ENCODE results near the gene EARS2.

Gene EARS2

GRCh38 chr16:23527961-23528643, 29.0 kb downstream of the EARS2 start:
- POLR2A ChIA-PET = no interaction called here
- DNase-seq (ENCODE audit: extremely low spot score) = no peak
- no peak for TF ChIP-seq TARDBP (IDR thresholded peaks at IDR 0.05)
- TF ChIP-seq FOXM1 (IDR thresholded peaks at IDR 0.05; ENCODE audit: borderline replicate concordance) = no peak
- TF ChIP-seq FOXA1 (IDR thresholded peaks at IDR 0.05) = no peak
- no peak for TF ChIP-seq L3MBTL2 (conservative IDR thresholded peaks at IDR 0.05)
- TF ChIP-seq NFRKB (IDR thresholded peaks at IDR 0.05) = no peak
- TF ChIP-seq CTBP1 (IDR thresholded peaks at IDR 0.05; ENCODE audit: borderline replicate concordance) = no peak
- TF ChIP-seq ARNT (IDR thresholded peaks at IDR 0.05) = no peak
- TF ChIP-seq FOXK2 (IDR thresholded peaks at IDR 0.05) = no peak
- TF ChIP-seq HDGF (IDR thresholded peaks at IDR 0.05; ENCODE audit: borderline replicate concordance) = no peak
- TF ChIP-seq LEF1 (IDR thresholded peaks at IDR 0.05; ENCODE audit: borderline replicate concordance) = no peak
- no peak for TF ChIP-seq ELF4 (IDR thresholded peaks at IDR 0.05)
- TF ChIP-seq BHLHE40 (IDR thresholded peaks at IDR 0.05; ENCODE audit: borderline replicate concordance) = no peak
- no peak for TF ChIP-seq ZNF384 (IDR thresholded peaks at IDR 0.05)
- no peak for TF ChIP-seq SP1 (IDR thresholded peaks at IDR 0.05)
- TF ChIP-seq SUZ12 (IDR thresholded peaks at IDR 0.05) = no peak
- no peak for TF ChIP-seq PKNOX1 (IDR thresholded peaks at IDR 0.05)
- CTCF ChIA-PET = no interaction called here

- TF ChIP-seq BHLHE40 (IDR thresholded peaks at IDR 0.05; ENCODE audit: borderline replicate concordance) = no peak
- no peak for TF ChIP-seq LEF1 (IDR thresholded peaks at IDR 0.05; ENCODE audit: borderline replicate concordance)
- no peak for TF ChIP-seq PKNOX1 (IDR thresholded peaks at IDR 0.05)
- TF ChIP-seq NFRKB (IDR thresholded peaks at IDR 0.05) = no peak
- no peak for TF ChIP-seq FOXA1 (IDR thresholded peaks at IDR 0.05)
- TF ChIP-seq L3MBTL2 (conservative IDR thresholded peaks at IDR 0.05) = no peak
- no peak for TF ChIP-seq SUZ12 (IDR thresholded peaks at IDR 0.05)
- TF ChIP-seq FOXM1 (IDR thresholded peaks at IDR 0.05; ENCODE audit: borderline replicate concordance) = no peak
- TF ChIP-seq CTBP1 (IDR thresholded peaks at IDR 0.05; ENCODE audit: borderline replicate concordance) = no peak
- no peak for TF ChIP-seq FOXK2 (IDR thresholded peaks at IDR 0.05)
- no peak for DNase-seq (ENCODE audit: extremely low spot score)
- ChIA-PET CTCF (interaction anchor here (0.5 kb wide), 1 partner anchor 486 kb away, joined by 3 read pairs; no protein-coding TSS in a partner anchor), POLR2A (no interaction called here)
Observed at GRCh38 chr16:23524886-23525285, 32.3 kb downstream of the EARS2 start.

- POLR2A ChIA-PET = no interaction called here
Observed at GRCh38 chr16:23523876-23524385, 33.2 kb downstream of the EARS2 start.

GRCh38 chr16:23523321-23523720, 33.8 kb downstream of the EARS2 start:
- CTCF ChIA-PET = no interaction called here
- POLR2A ChIA-PET = no interaction called here
- DNase-seq (ENCODE audit: extremely low spot score) = no peak
- TF ChIP-seq FOXM1 (IDR thresholded peaks at IDR 0.05; ENCODE audit: borderline replicate concordance) = no peak
- no peak for TF ChIP-seq HDGF (IDR thresholded peaks at IDR 0.05; ENCODE audit: borderline replicate concordance)
- TF ChIP-seq NFRKB (IDR thresholded peaks at IDR 0.05) = no peak
- no peak for TF ChIP-seq ZNF384 (IDR thresholded peaks at IDR 0.05)
- no peak for TF ChIP-seq SUZ12 (IDR thresholded peaks at IDR 0.05)
- TF ChIP-seq FOXK2 (IDR thresholded peaks at IDR 0.05) = no peak
- no peak for TF ChIP-seq BHLHE40 (IDR thresholded peaks at IDR 0.05; ENCODE audit: borderline replicate concordance)
- no peak for TF ChIP-seq L3MBTL2 (conservative IDR thresholded peaks at IDR 0.05)
- TF ChIP-seq CTBP1 (IDR thresholded peaks at IDR 0.05; ENCODE audit: borderline replicate concordance) = no peak
- TF ChIP-seq ELF4 (IDR thresholded peaks at IDR 0.05) = no peak
- TF ChIP-seq FOXA1 (IDR thresholded peaks at IDR 0.05) = no peak
- no peak for TF ChIP-seq ARNT (IDR thresholded peaks at IDR 0.05)
- no peak for TF ChIP-seq PKNOX1 (IDR thresholded peaks at IDR 0.05)
- TF ChIP-seq TARDBP (IDR thresholded peaks at IDR 0.05) = no peak
- no peak for TF ChIP-seq SP1 (IDR thresholded peaks at IDR 0.05)
- TF ChIP-seq LEF1 (IDR thresholded peaks at IDR 0.05; ENCODE audit: borderline replicate concordance) = no peak

More at GRCh38 chr16:23523876-23524385, 33.2 kb downstream of the EARS2 start:
- TF ChIP-seq ARNT (IDR thresholded peaks at IDR 0.05) (no peak), NFRKB (IDR thresholded peaks at IDR 0.05) (no peak), BHLHE40 (IDR thresholded peaks at IDR 0.05; ENCODE audit: borderline replicate concordance) (no peak), ZNF384 (IDR thresholded peaks at IDR 0.05) (no peak), SUZ12 (IDR thresholded peaks at IDR 0.05) (no peak), CTBP1 (IDR thresholded peaks at IDR 0.05; ENCODE audit: borderline replicate concordance) (no peak), HDGF (IDR thresholded peaks at IDR 0.05; ENCODE audit: borderline replicate concordance) (no peak), L3MBTL2 (conservative IDR thresholded peaks at IDR 0.05) (no peak)
- DNase-seq (ENCODE audit: extremely low spot score) = no peak
- CTCF ChIA-PET = no interaction called here

GRCh38 chr16:23521965-23522364, 35.2 kb downstream of the EARS2 start:
- ChIA-PET CTCF (no interaction called here), POLR2A (no interaction called here)
- no peak for DNase-seq (ENCODE audit: extremely low spot score)
- TF ChIP-seq BHLHE40 (IDR thresholded peaks at IDR 0.05; ENCODE audit: borderline replicate concordance) = no peak
- no peak for TF ChIP-seq FOXA1 (IDR thresholded peaks at IDR 0.05)
- TF ChIP-seq ARNT (IDR thresholded peaks at IDR 0.05) = no peak
- TF ChIP-seq SP1 (IDR thresholded peaks at IDR 0.05) = no peak
- no peak for TF ChIP-seq HDGF (IDR thresholded peaks at IDR 0.05; ENCODE audit: borderline replicate concordance)
- TF ChIP-seq PKNOX1 (IDR thresholded peaks at IDR 0.05) = no peak
- no peak for TF ChIP-seq L3MBTL2 (conservative IDR thresholded peaks at IDR 0.05)
- TF ChIP-seq CTBP1 (IDR thresholded peaks at IDR 0.05; ENCODE audit: borderline replicate concordance) = no peak
- TF ChIP-seq LEF1 (IDR thresholded peaks at IDR 0.05; ENCODE audit: borderline replicate concordance) = no peak
- TF ChIP-seq SUZ12 (IDR thresholded peaks at IDR 0.05) = no peak
- no peak for TF ChIP-seq FOXM1 (IDR thresholded peaks at IDR 0.05; ENCODE audit: borderline replicate concordance)
- TF ChIP-seq TARDBP (IDR thresholded peaks at IDR 0.05) = no peak
- no peak for TF ChIP-seq NFRKB (IDR thresholded peaks at IDR 0.05)
- no peak for TF ChIP-seq ELF4 (IDR thresholded peaks at IDR 0.05)
- no peak for TF ChIP-seq ZNF384 (IDR thresholded peaks at IDR 0.05)
- TF ChIP-seq FOXK2 (IDR thresholded peaks at IDR 0.05) = no peak
